Tibial nerve (tissue), 4 donors: ENCODE results near the gene NUDT9. TPM values are rescaled to one million over a fixed set of nuclear protein-coding genes. Genes with fewer than 3 reads are reported as not detected.

ENCODE experiments used
- DNase-seq, 2 donors: peaks; one replicate each; pipeline ENCODE4 v3.0.0-alpha.2; 2019; ENCODE audit warnings: low spot score in 2 of 2
- H3K27ac ChIP-seq, 4 donors: fragments of 200-600 bp; sonication (generic) in 3 of 4; one replicate each; pipeline ENCODE4 v1.5.1; 2017 to 2019; ENCODE audit warnings: mild to moderate bottlenecking in 1 of 4
- H3K27me3 ChIP-seq, 2 donors: fragments of 200-600 bp; sonication (generic) in 1 of 2; one replicate each; pipeline versions ENCODE4 v1.5.1 to v1.6.0; 2017 to 2019
- H3K36me3 ChIP-seq, 3 donors: fragments of 200-600 bp; sonication (generic); one replicate each; pipeline ENCODE4 v1.5.1; 2018 to 2019
- H3K4me1 ChIP-seq, 4 donors: fragments of 200-600 bp; sonication (generic) in 3 of 4; one replicate each; pipeline ENCODE4 v1.5.1; 2017 to 2019
- H3K4me3 ChIP-seq, 4 donors: fragments of 200-600 bp; sonication (generic) in 3 of 4; one replicate each; pipeline ENCODE4 v1.5.1; 2017 to 2019; ENCODE audit warnings: mild to moderate bottlenecking in 1 of 4, moderate library complexity in 1 of 4
- H3K9me3 ChIP-seq, 4 donors: fragments of 200-600 bp; sonication (generic) in 3 of 4; one replicate each; pipeline ENCODE4 v1.5.1; 2017 to 2019
- EP300 ChIP-seq, 2 donors: sonication (generic); formaldehyde crosslinking; IDR thresholded peaks; one replicate each; pipeline ENCODE4 v1.6.1; 2017; ENCODE audit warnings: antibody characterized with exemption in 2 of 2, mild to moderate bottlenecking in 1 of 2
- POLR2A ChIP-seq, 2 donors: fragments of 450-650 bp; IDR thresholded peaks; one replicate each; pipeline ENCODE4 v1.6.1; 2017; ENCODE audit warnings: antibody characterized with exemption in 2 of 2, mild to moderate bottlenecking in 2 of 2, moderate library complexity in 2 of 2
- WGBS, 2 donors: methylation state at CpG; one replicate each; pipeline ENCODE4 v1.1.5; 2018; 5-methylcytosine and 5-hydroxymethylcytosine counted together
- total RNA-seq, 4 donors: library from RNA; depleted of rRNA; stranded (reverse); fragments of >200 nt; gene quantifications; one replicate each; pipeline ENCODE4 v1.1.0, GENCODE V29; 2016
- TF ChIP-seq, protein P1 (sequence below), 5 experiments: fragments of 200-600 bp in 3 of 5; fragments of 450-650 bp in 2 of 5; sonication (generic) in 3 of 5; IDR thresholded peaks; one replicate each; pipeline ENCODE4 v1.5.1; 2016 to 2019; ENCODE audit warnings: antibody characterized with exemption in 5 of 5, mild to moderate bottlenecking in 3 of 5, moderate library complexity in 2 of 5

Gene NUDT9, protein sequence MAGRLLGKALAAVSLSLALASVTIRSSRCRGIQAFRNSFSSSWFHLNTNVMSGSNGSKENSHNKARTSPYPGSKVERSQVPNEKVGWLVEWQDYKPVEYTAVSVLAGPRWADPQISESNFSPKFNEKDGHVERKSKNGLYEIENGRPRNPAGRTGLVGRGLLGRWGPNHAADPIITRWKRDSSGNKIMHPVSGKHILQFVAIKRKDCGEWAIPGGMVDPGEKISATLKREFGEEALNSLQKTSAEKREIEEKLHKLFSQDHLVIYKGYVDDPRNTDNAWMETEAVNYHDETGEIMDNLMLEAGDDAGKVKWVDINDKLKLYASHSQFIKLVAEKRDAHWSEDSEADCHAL
- 10 to 100 TPM; 15.0 to 33.3 (median 24.5) TPM for total RNA-seq

DNA sequence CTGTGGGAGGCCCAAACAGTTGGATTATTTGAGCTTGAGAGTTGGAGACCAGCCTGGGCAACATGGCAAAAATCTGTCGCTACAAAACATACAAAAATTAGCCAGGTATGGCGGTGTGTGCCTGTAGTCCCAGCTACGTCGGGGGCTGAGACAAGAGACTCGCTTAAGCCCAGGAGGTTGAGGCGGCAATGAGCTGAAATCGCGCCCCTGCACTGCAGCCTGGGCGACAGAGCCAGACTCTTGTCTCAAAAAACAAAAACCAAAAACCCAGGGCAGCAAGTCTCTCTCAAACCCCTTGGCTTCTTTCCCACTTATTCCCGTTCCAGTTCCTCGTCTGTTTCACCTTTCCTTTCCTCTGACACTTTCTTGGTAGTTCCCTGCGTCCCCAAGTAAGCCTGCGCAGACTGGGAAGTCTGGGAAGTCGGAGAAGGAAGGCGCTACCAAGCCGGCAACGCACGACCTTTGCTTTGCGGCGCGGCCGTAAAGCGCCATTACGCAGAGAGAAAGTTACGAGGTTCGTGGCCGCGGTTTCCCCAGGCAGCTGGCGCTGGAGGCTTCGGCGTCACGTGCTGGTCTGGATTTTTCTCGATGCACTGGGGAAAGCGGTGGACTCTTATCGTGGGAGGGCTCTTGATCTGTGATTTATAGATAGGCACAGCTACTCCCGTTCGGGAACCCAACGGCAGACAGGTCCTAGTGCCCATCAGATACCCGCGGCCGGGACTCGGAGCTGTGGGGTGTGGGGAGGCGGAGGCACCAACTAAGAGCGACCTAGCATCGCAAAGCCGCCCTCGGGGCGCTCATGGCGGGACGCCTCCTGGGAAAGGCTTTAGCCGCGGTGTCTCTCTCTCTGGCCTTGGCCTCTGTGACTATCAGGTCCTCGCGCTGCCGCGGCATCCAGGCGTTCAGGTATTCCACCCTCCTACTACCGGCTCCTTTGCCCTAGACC lies at the start of gene NUDT9:
Gene NUDT9, plus strand, starts transcription at position 470 of the 949 bp plus-strand sequence. Its CDS starts 333 bp downstream, at position 803.
- Histone ChIP-seq H3K36me3 (no peaks in the 10 kb centered on the region), H3K9me3 (no peaks in the 10 kb centered on the region), H3K27ac (peak within 1 kb of the TSS; percentile 85 to 96 (median 94)), H3K4me1 (peaks cover 0 to 44% (median 11%) of the 10 kb centered on the region in 4 donors), H3K27me3 (no peaks in the 10 kb centered on the region), H3K4me3 (peak within 1 kb of the TSS; percentile 71 to 92 (median 86))
- peak; percentile 93 to 97 for DNase-seq
- WGBS, 2 donors: 1 to 2% methylated on average over 42 to 54 of the region's 58 CpGs
- TF ChIP-seq POLR2A (IDR thresholded peaks at IDR 0.05): peak; percentile 77 to 88
- TF ChIP-seq, protein P1, sequence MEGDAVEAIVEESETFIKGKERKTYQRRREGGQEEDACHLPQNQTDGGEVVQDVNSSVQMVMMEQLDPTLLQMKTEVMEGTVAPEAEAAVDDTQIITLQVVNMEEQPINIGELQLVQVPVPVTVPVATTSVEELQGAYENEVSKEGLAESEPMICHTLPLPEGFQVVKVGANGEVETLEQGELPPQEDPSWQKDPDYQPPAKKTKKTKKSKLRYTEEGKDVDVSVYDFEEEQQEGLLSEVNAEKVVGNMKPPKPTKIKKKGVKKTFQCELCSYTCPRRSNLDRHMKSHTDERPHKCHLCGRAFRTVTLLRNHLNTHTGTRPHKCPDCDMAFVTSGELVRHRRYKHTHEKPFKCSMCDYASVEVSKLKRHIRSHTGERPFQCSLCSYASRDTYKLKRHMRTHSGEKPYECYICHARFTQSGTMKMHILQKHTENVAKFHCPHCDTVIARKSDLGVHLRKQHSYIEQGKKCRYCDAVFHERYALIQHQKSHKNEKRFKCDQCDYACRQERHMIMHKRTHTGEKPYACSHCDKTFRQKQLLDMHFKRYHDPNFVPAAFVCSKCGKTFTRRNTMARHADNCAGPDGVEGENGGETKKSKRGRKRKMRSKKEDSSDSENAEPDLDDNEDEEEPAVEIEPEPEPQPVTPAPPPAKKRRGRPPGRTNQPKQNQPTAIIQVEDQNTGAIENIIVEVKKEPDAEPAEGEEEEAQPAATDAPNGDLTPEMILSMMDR (IDR thresholded peaks at IDR 0.05): peak in 2 of 5 experiments; percentile 32 to 44
- TF ChIP-seq EP300 (IDR thresholded peaks at IDR 0.05): peak; percentile 85 to 97

DNA sequence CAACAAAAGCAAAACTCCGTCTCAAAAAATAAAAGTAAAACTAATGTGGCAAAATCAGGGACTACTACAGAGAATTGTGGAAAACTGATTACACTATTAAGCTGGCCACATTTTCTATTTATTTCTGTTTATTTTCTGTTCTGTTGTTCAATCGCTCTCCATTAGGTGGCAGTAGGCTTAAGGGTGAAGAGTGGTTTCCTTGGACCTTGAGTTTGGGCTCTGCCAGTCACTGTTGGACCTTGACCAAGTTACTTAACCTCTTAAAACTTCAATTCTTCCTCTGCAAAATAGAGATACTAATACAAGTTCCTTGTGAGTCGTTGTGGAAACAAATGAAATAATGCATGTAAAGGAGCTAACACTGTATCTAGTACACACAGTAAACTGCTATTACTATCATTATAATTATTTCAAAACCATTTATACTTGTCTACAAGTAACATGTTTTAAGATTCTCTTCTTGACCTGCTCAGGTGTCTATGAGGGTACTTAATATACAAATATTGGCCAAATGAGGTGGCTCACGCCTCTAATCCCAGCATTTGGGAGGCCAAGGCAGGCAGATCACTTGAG lies 46.6 kb upstream of the NUDT9 start:
- peaks cover 0 to 19% (median 0%) of the 10 kb centered on the region in 4 donors for H3K4me1 ChIP-seq
- H3K36me3 ChIP-seq: peaks cover 4 to 60% (median 10%) of the 10 kb centered on the region in 3 donors
- no peak overlapping the region for H3K27ac ChIP-seq
- 44 to 48% methylated on average over 4 of the region's 4 CpGs for WGBS, 2 donors
- H3K9me3 ChIP-seq: no peaks in the 10 kb centered on the region
- no peak overlapping the region for H3K4me3 ChIP-seq
- no peaks in the 10 kb centered on the region for H3K27me3 ChIP-seq
- DNase-seq: peak in 1 of 2 donors; percentile 77
- TF ChIP-seq EP300 (IDR thresholded peaks at IDR 0.05) (peak in 1 of 2 donors; percentile 50), POLR2A (IDR thresholded peaks at IDR 0.05) (no peak)
- TF ChIP-seq, protein P1 (IDR thresholded peaks at IDR 0.05): peak; percentile 54 to 77 (median 59)

DNA sequence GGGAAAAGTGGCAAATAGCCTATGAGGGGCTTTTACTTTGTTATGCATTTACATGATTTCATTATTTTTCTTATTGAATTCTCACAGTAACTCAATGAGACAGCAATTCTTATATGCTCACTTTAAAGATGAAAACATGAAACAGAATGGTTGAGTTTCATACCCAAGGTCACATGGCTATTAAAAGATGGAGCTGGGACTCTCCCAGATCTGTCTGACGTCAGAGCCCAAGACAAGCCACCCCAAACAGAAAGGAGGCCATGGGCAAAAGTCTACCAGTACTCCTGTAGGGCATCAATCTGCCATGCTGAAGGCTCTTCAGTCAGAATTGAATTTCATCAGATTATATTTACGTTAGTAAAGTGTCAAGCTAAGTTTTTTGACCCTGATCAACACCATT lies 44.6 kb upstream of the NUDT9 start:
- WGBS, 2 donors: 78 to 80% methylated on average over 2 of the region's 2 CpGs
- H3K36me3 ChIP-seq: peaks cover 3 to 54% (median 3%) of the 10 kb centered on the region in 3 donors
- no peak for DNase-seq

DNA sequence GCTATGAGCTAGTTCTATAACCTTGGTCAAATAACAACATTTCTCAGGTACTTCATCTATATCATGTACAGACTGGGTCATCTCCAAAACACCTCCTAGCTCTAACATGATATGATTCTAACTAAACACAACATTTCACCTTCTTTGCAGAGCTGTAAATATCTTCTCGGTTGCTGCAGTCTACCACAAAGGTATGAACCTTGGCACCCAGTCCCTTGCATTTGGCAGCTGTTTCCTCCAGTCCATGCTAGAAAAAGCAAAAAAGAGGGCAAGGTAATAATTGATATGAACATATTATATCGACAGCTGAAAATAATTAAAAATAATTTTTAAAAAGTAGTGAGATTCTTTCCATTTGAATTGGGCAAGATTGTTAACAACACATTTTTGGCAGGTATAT lies 40.3 kb upstream of the NUDT9 start:
- H3K27me3 ChIP-seq: no peaks in the 10 kb centered on the region
- H3K4me1 ChIP-seq: peaks cover 0 to 7% (median 0%) of the 10 kb centered on the region in 4 donors
- H3K9me3 ChIP-seq: peaks cover 0 to 4% (median 0%) of the 10 kb centered on the region in 4 donors
- 54 to 81% methylated on average over 2 of the region's 2 CpGs for WGBS, 2 donors
- H3K36me3 ChIP-seq: peaks cover 0 to 47% (median 0%) of the 10 kb centered on the region in 3 donors
- no peak for DNase-seq
- TF ChIP-seq, protein P1 (IDR thresholded peaks at IDR 0.05): no peak
- TF ChIP-seq POLR2A (IDR thresholded peaks at IDR 0.05) (no peak), EP300 (IDR thresholded peaks at IDR 0.05) (no peak)
- H3K4me3 ChIP-seq: no peak overlapping the region
- H3K27ac ChIP-seq: no peak overlapping the region

More for the DNA sequence above, 44.6 kb upstream of the NUDT9 start:
- Histone ChIP-seq H3K27me3 (no peaks in the 10 kb centered on the region), H3K4me3 (no peak overlapping the region), H3K27ac (no peak overlapping the region), H3K9me3 (no peaks in the 10 kb centered on the region), H3K4me1 (peaks cover 0 to 21% (median 0%) of the 10 kb centered on the region in 4 donors)
- TF ChIP-seq EP300 (IDR thresholded peaks at IDR 0.05): no peak
- no peak for TF ChIP-seq POLR2A (IDR thresholded peaks at IDR 0.05)
- TF ChIP-seq, protein P1 (IDR thresholded peaks at IDR 0.05): no peak
